ENCODE results near the gene DPM3. TPM values are rescaled to one million over a fixed set of nuclear protein-coding genes. Genes with fewer than 3 reads are reported as not detected.

The DPM3 gene
- total RNA-seq, 1 experiment from 2014 or later = 83.7 TPM

- peak overlapping the region; percentile 78 for H3K4me3 ChIP-seq
- no peak overlapping the region for H2AFZ ChIP-seq
- TSS peak; percentile 68 for BruUV-seq (replicated peaks)
- no peaks in the 10 kb centered on the region for H3K27me3 ChIP-seq (ENCODE audit: insufficient read depth, low read depth)
- intact Hi-C loops (cut with micrococcal nuclease; ENCODE audit: unreplicated experiment) = loop anchor here (1.0 to 5.0 kb wide), 4 partner anchors 8 to 163 kb away; partner anchors contain the start of genes CKS1B, EFNA1 and SHC1
- CTCF ChIA-PET = interaction anchor here (1.1 kb wide), 1 partner anchor 9 kb away, joined by 3 read pairs; no protein-coding TSS in a partner anchor
- H3K4me2 ChIP-seq = peak overlapping the region; percentile 94
- DNase-seq = peak; percentile 94 to 98
- H3K79me2 ChIP-seq (ENCODE audit: low read depth) = peaks cover 66% of the 10 kb centered on the region
- H3K36me3 ChIP-seq (ENCODE audit: low read depth) = peaks cover 29% of the 10 kb centered on the region
- TF ChIP-seq EZH2 (IDR thresholded peaks at IDR 0.05; ENCODE audit: low read depth) = no peak
- TF ChIP-seq, protein P1, sequence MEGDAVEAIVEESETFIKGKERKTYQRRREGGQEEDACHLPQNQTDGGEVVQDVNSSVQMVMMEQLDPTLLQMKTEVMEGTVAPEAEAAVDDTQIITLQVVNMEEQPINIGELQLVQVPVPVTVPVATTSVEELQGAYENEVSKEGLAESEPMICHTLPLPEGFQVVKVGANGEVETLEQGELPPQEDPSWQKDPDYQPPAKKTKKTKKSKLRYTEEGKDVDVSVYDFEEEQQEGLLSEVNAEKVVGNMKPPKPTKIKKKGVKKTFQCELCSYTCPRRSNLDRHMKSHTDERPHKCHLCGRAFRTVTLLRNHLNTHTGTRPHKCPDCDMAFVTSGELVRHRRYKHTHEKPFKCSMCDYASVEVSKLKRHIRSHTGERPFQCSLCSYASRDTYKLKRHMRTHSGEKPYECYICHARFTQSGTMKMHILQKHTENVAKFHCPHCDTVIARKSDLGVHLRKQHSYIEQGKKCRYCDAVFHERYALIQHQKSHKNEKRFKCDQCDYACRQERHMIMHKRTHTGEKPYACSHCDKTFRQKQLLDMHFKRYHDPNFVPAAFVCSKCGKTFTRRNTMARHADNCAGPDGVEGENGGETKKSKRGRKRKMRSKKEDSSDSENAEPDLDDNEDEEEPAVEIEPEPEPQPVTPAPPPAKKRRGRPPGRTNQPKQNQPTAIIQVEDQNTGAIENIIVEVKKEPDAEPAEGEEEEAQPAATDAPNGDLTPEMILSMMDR (conservative IDR thresholded peaks at IDR 0.05) = no peak
- POLR2A ChIA-PET (ENCODE audit: unreplicated experiment) = interaction anchor here (0.6 to 1.1 kb wide), 3 partner anchors 43 to 770 kb away, joined by 3 to 15 read pairs (median 4); no protein-coding TSS in a partner anchor
- H3F3A ChIP-seq (ENCODE audit: insufficient read depth, low read depth) = peaks cover 60% of the 10 kb centered on the region
- no peaks in the 10 kb centered on the region for H3K9me2 ChIP-seq (ENCODE audit: insufficient read depth)
- no peaks in the 10 kb centered on the region for H3K9me3 ChIP-seq (ENCODE audit: insufficient read depth, low read depth)
- no peaks in the 10 kb centered on the region for H4K20me1 ChIP-seq (ENCODE audit: insufficient read depth)
- peak overlapping the region; percentile 99 for H3K27ac ChIP-seq
- H3K4me1 ChIP-seq (replicated peaks; ENCODE audit: insufficient read depth) = peaks cover 60% of the 10 kb centered on the region
Observed at GRCh38 chr1:155134880-155135414, 5.4 kb downstream of the DPM3 start.

DNA sequence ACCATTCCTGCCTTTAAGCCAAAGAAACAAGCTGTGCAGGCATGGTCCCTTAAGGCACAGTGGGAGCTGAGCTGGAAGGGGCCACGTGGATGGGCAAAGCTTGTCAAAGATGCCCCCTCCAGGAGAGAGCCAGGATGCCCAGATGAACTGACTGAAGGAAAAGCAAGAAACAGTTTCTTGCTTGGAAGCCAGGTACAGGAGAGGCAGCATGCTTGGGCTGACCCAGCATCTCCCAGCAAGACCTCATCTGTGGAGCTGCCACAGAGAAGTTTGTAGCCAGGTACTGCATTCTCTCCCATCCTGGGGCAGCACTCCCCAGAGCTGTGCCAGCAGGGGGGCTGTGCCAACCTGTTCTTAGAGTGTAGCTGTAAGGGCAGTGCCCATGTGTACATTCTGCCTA is 6.0 kb downstream of the DPM3 start:
- intact Hi-C loops (cut with micrococcal nuclease; ENCODE audit: unreplicated experiment) = loop anchor here (2.0 kb wide), 1 partner anchor 50 kb away; no protein-coding TSS in a partner anchor
- Histone ChIP-seq H4K20me1 (ENCODE audit: insufficient read depth) (no peaks in the 10 kb centered on the region), H3K9me2 (ENCODE audit: insufficient read depth) (no peaks in the 10 kb centered on the region), H3K9me3 (ENCODE audit: insufficient read depth, low read depth) (no peaks in the 10 kb centered on the region), H3K36me3 (ENCODE audit: low read depth) (peaks cover 29% of the 10 kb centered on the region), H3K79me2 (ENCODE audit: low read depth) (peaks cover 60% of the 10 kb centered on the region), H3K4me3 (peak overlapping the region; percentile 78), H3K4me1 (replicated peaks; ENCODE audit: insufficient read depth) (peaks cover 60% of the 10 kb centered on the region), H2AFZ (no peak overlapping the region), H3K4me2 (peak overlapping the region; percentile 94), H3K27me3 (ENCODE audit: insufficient read depth, low read depth) (no peaks in the 10 kb centered on the region), H3K27ac (peak overlapping the region; percentile 99), H3F3A (ENCODE audit: insufficient read depth, low read depth) (peaks cover 61% of the 10 kb centered on the region)
- CTCF ChIA-PET = interaction anchor here (0.6 to 1.1 kb wide), 2 partner anchors 9 kb away, joined by 3 to 4 read pairs; no protein-coding TSS in a partner anchor
- peak in 1 of 2 experiments; percentile 44 for DNase-seq
- BruUV-seq (replicated peaks) = no TSS peak
- TF ChIP-seq, protein P1 (conservative IDR thresholded peaks at IDR 0.05) = no peak
- no peak for TF ChIP-seq EZH2 (IDR thresholded peaks at IDR 0.05; ENCODE audit: low read depth)
- POLR2A ChIA-PET (ENCODE audit: unreplicated experiment) = interaction anchor here (0.6 to 1.1 kb wide), 2 partner anchors 22 to 43 kb away, joined by 4 to 15 read pairs; no protein-coding TSS in a partner anchor

DNA sequence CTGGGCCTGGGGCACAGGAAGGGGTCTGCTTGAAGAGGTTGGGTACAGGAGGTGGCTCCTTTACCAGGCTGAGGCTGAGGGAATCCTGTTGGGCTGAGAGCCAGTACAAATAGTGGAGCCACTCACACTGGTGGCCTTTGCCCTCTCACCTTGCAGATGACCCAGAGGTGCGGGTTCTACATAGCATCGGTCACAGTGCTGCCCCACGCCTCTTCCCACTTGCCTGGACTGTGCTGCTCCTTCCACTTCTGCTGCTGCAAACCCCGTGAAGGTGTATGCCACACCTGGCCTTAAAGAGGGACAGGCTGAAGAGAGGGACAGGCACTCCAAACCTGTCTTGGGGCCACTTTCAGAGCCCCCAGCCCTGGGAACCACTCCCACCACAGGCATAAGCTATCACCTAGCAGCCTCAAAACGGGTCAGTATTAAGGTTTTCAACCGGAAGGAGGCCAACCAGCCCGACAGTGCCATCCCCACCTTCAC is 6.5 kb downstream of the DPM3 start:
- POLR2A ChIA-PET (ENCODE audit: unreplicated experiment) = interaction anchor here (0.6 to 1.1 kb wide), 2 partner anchors 21 to 42 kb away, joined by 4 to 15 read pairs; no protein-coding TSS in a partner anchor
- Histone ChIP-seq H3K4me3 (peak overlapping the region; percentile 78; the same call in 1 of the 2 replicates), H3K9me3 (ENCODE audit: insufficient read depth, low read depth) (no peaks in the 10 kb centered on the region), H3K4me1 (replicated peaks; ENCODE audit: insufficient read depth) (peaks cover 56% of the 10 kb centered on the region), H2AFZ (no peak overlapping the region), H3K4me2 (peak overlapping the region; percentile 94), H3K27ac (peak overlapping the region; percentile 99), H3K9me2 (ENCODE audit: insufficient read depth) (no peaks in the 10 kb centered on the region), H3K36me3 (ENCODE audit: low read depth) (peaks cover 29% of the 10 kb centered on the region), H3K27me3 (ENCODE audit: insufficient read depth, low read depth) (no peaks in the 10 kb centered on the region), H4K20me1 (ENCODE audit: insufficient read depth) (no peaks in the 10 kb centered on the region), H3K79me2 (ENCODE audit: low read depth) (peaks cover 61% of the 10 kb centered on the region), H3F3A (ENCODE audit: insufficient read depth, low read depth) (peaks cover 65% of the 10 kb centered on the region)
- CTCF ChIA-PET = interaction anchor here (0.6 kb wide), 1 partner anchor 10 kb away, joined by 4 read pairs; no protein-coding TSS in a partner anchor
- intact Hi-C loops (cut with micrococcal nuclease; ENCODE audit: unreplicated experiment) = loop anchor here (2.0 kb wide), 1 partner anchor 49 kb away; no protein-coding TSS in a partner anchor
- BruUV-seq (replicated peaks) = no TSS peak
- TF ChIP-seq, protein P1 (conservative IDR thresholded peaks at IDR 0.05) = no peak
- no peak for TF ChIP-seq EZH2 (IDR thresholded peaks at IDR 0.05; ENCODE audit: low read depth)
- no peak for DNase-seq
